Transverse colon (tissue), 3 donors: ENCODE results near the gene NHLH1.

Experiments used
- CTCF ChIP-seq, 5 experiments: fragments of 200-600 bp in 3 of 5; fragments of 450-650 bp in 2 of 5; sonication (generic) in 3 of 5; IDR thresholded peaks; 1 replicate in 2 of 5; 2 replicates in 3 of 5; pipeline ENCODE4 v1.5.1; 2016 to 2017; ENCODE audit warnings: antibody characterized with exemption in 5 of 5, inconsistent platforms in 3 of 5, mild to moderate bottlenecking in 2 of 5, moderate library complexity in 1 of 5
- EP300 ChIP-seq: sonication (generic); formaldehyde crosslinking; IDR thresholded peaks from one replicate; pipeline ENCODE4 v1.6.1; 2017; ENCODE audit warnings: antibody characterized with exemption, low read depth

- TF ChIP-seq CTCF (IDR thresholded peaks at IDR 0.05) (no peak), EP300 (no peak)
Observed at GRCh38 chr1:160362168-160362957, 4.5 kb upstream of the NHLH1 start.
